Small intestine (tissue), 7 donors: Measurements from ENCODE around the gene EPHB3. TPM values are rescaled to one million over a fixed set of nuclear protein-coding genes. Genes with fewer than 3 reads are reported as not detected.

Source experiments
- DNase-seq, 2 donors: peaks; one replicate each; pipeline versions ENCODE4 v3.0.0 to v3.0.0-alpha.2; 2013
- FAIRE-seq: peaks from 2 replicates; lab custom pipeline; 2012; peaks lifted over from hg19 to GRCh38; lab: Jason Lieb, UNC
- H3K27ac ChIP-seq, 3 donors: one replicate each; pipeline ENCODE4 v1.5.1; 2013; ENCODE audit warnings: low read length in 2 of 3, mild to moderate bottlenecking in 2 of 3, control low read depth in 1 of 3, inconsistent platforms in 1 of 3, low read depth in 1 of 3, moderate library complexity in 1 of 3
- H3K27me3 ChIP-seq, 3 donors: one replicate each; pipeline ENCODE4 v1.6.1; 2013; ENCODE audit warnings: low read length in 3 of 3, inconsistent platforms in 1 of 3; ENCODE audit not compliant: control insufficient read depth in 3 of 3, insufficient read depth in 3 of 3
- H3K36me3 ChIP-seq, 3 donors: one replicate each; pipeline ENCODE4 v1.6.1; 2013; ENCODE audit warnings: low read length in 3 of 3, inconsistent platforms in 1 of 3, low read depth in 1 of 3, mild to moderate bottlenecking in 1 of 3, moderate library complexity in 1 of 3; ENCODE audit not compliant: control insufficient read depth in 3 of 3, insufficient read depth in 2 of 3
- H3K4me1 ChIP-seq, 3 donors: one replicate each; pipeline ENCODE4 v1.6.1; 2013; ENCODE audit warnings: low read length in 2 of 3, inconsistent platforms in 1 of 3, low read depth in 1 of 3, mild to moderate bottlenecking in 1 of 3, moderate library complexity in 1 of 3; ENCODE audit not compliant: control insufficient read depth in 3 of 3, insufficient read depth in 2 of 3
- H3K4me3 ChIP-seq, 3 donors: one replicate each; pipeline ENCODE4 v1.5.1; 2013; ENCODE audit warnings: low read length in 3 of 3, control low read depth in 1 of 3, inconsistent platforms in 1 of 3, low read depth in 1 of 3, mild to moderate bottlenecking in 1 of 3, moderate library complexity in 1 of 3
- H3K9me3 ChIP-seq, 2 donors: one replicate each; pipeline ENCODE4 v1.6.1; 2013; ENCODE audit warnings: low read depth in 1 of 2, low read length in 1 of 2; ENCODE audit not compliant: control insufficient read depth in 2 of 2, insufficient read depth in 1 of 2
- WGBS, 3 donors: extraction: QIAGEN DNeasy Blood & Tissue Kit; methylation state at CpG; one replicate each; pipeline ENCODE4 v1.1.7; 2013; 5-methylcytosine and 5-hydroxymethylcytosine counted together
- polyA plus RNA-seq, 4 donors: library from polyadenylated mRNA; stranded (reverse) in 3 of 4; unstranded in 1 of 4; fragments of 200-250 nt in 3 of 4; fragments of 120-200 nt in 1 of 4; gene quantifications; one replicate each; pipeline versions ENCODE4 v1.2.1 to v1.2.3, GENCODE V29; 2013
- donor health status: healthy with polysubstance abuse.
- donor health status: control.
- donor health status: control.
- donor health status: Bipolar disorder and iron deficiency.
- donor health status: healthy.

Gene EPHB3
- polyA plus RNA-seq, 4 donors: 0.27 to 16.7 (median 8.3) TPM

- WGBS, 3 donors: 67 to 90% (median 71%) methylated on average over 7 of the region's 7 CpGs
- Histone ChIP-seq H3K27me3 (peaks cover 0 to 4% (median 0%) of the 10 kb centered on the region in 3 donors), H3K4me3 (no peak overlapping the region), H3K27ac (peak overlapping the region in 1 of 3 donors; percentile 61), H3K36me3 (no peaks in the 10 kb centered on the region), H3K9me3 (no peaks in the 10 kb centered on the region), H3K4me1 (peaks cover 0 to 11% (median 4%) of the 10 kb centered on the region in 3 donors)
- no peak for DNase-seq
- no peak for FAIRE-seq
Measured at GRCh38 chr3:184593220-184593927, 31.8 kb downstream of the EPHB3 start.

- Histone ChIP-seq H3K4me1 (peaks cover 0 to 11% (median 4%) of the 10 kb centered on the region in 3 donors), H3K27ac (no peak overlapping the region), H3K27me3 (peaks cover 0 to 3% (median 0%) of the 10 kb centered on the region in 3 donors), H3K9me3 (no peaks in the 10 kb centered on the region), H3K4me3 (no peak overlapping the region), H3K36me3 (no peaks in the 10 kb centered on the region)
- WGBS, 3 donors: 82 to 90% (median 90%) methylated on average over 10 of the region's 10 CpGs
- DNase-seq (no peak), FAIRE-seq (no peak)
Measured at GRCh38 chr3:184593928-184594303, 32.3 kb downstream of the EPHB3 start.

- FAIRE-seq: no peak
- no peak overlapping the region for H3K4me3 ChIP-seq
- no peaks in the 10 kb centered on the region for H3K36me3 ChIP-seq
- no peak for DNase-seq
- H3K27me3 ChIP-seq: peaks cover 0 to 3% (median 0%) of the 10 kb centered on the region in 3 donors
- H3K4me1 ChIP-seq: peaks cover 0 to 11% (median 4%) of the 10 kb centered on the region in 3 donors
- no peaks in the 10 kb centered on the region for H3K9me3 ChIP-seq
- no peak overlapping the region for H3K27ac ChIP-seq
- 68 to 74% (median 73%) methylated on average over 12 of the region's 12 CpGs for WGBS, 3 donors
Measured at GRCh38 chr3:184594371-184595001, 32.9 kb downstream of the EPHB3 start.

GRCh38 chr3:184595726-184596125 lies 34.1 kb downstream of the EPHB3 start:
- Histone ChIP-seq H3K36me3 (no peaks in the 10 kb centered on the region), H3K9me3 (no peaks in the 10 kb centered on the region), H3K27me3 (peaks cover 0 to 8% (median 0%) of the 10 kb centered on the region in 3 donors), H3K4me1 (peaks cover 0 to 11% (median 3%) of the 10 kb centered on the region in 3 donors), H3K27ac (no peak overlapping the region), H3K4me3 (no peak overlapping the region)
- DNase-seq: no peak
- FAIRE-seq: no peak
- 79 to 86% (median 84%) methylated on average over 8 of the region's 8 CpGs for WGBS, 3 donors

GRCh38 chr3:184596233-184596632 lies 34.6 kb downstream of the EPHB3 start:
- Histone ChIP-seq H3K4me1 (peaks cover 0 to 11% (median 0%) of the 10 kb centered on the region in 3 donors), H3K9me3 (no peaks in the 10 kb centered on the region), H3K36me3 (no peaks in the 10 kb centered on the region), H3K27me3 (peaks cover 0 to 10% (median 0%) of the 10 kb centered on the region in 3 donors), H3K27ac (no peak overlapping the region), H3K4me3 (no peak overlapping the region)
- WGBS, 3 donors: 66 to 80% (median 69%) methylated on average over 5 of the region's 5 CpGs
- DNase-seq (no peak), FAIRE-seq (no peak)

GRCh38 chr3:184596886-184597575 lies 35.4 kb downstream of the EPHB3 start:
- DNase-seq (no peak), FAIRE-seq (no peak)
- H3K27ac ChIP-seq: no peak overlapping the region

GRCh38 chr3:184597829-184598573 lies 36.4 kb downstream of the EPHB3 start:
- FAIRE-seq (no peak), DNase-seq (no peak)
- 58 to 73% (median 66%) methylated on average over 20 of the region's 20 CpGs for WGBS, 3 donors
- peaks cover 0 to 15% (median 5%) of the 10 kb centered on the region in 3 donors for H3K4me1 ChIP-seq
- H3K9me3 ChIP-seq: no peaks in the 10 kb centered on the region
- H3K36me3 ChIP-seq: no peaks in the 10 kb centered on the region
- H3K4me3 ChIP-seq: no peak overlapping the region
- no peak overlapping the region for H3K27ac ChIP-seq
- H3K27me3 ChIP-seq: peaks cover 0 to 24% (median 0%) of the 10 kb centered on the region in 3 donors

More at GRCh38 chr3:184596886-184597575, 35.4 kb downstream of the EPHB3 start:
- H3K9me3 ChIP-seq: no peaks in the 10 kb centered on the region
- H3K36me3 ChIP-seq: no peaks in the 10 kb centered on the region
- H3K27me3 ChIP-seq: peaks cover 0 to 15% (median 0%) of the 10 kb centered on the region in 3 donors
- no peak overlapping the region for H3K4me3 ChIP-seq
- H3K4me1 ChIP-seq: peaks cover 0 to 12% (median under 1%) of the 10 kb centered on the region in 3 donors
- 94 to 96% (median 94%) methylated on average over 6 of the region's 6 CpGs for WGBS, 3 donors

GRCh38 chr3:184598574-184598927 lies 37.0 kb downstream of the EPHB3 start:
- no peak for FAIRE-seq
- Histone ChIP-seq H3K4me1 (peaks cover 0 to 14% (median 5%) of the 10 kb centered on the region in 3 donors), H3K27me3 (peaks cover 0 to 30% (median 0%) of the 10 kb centered on the region in 3 donors), H3K9me3 (no peaks in the 10 kb centered on the region), H3K27ac (no peak overlapping the region), H3K36me3 (no peaks in the 10 kb centered on the region), H3K4me3 (no peak overlapping the region)
- no peak for DNase-seq
- 65 to 84% (median 78%) methylated on average over 7 of the region's 7 CpGs for WGBS, 3 donors
